Right kidney (tissue), 1 donor: ENCODE results near the gene HINFP.
A peak's percentile ranks its signal among the peaks of the same experiment; 100 is the strongest.
"Not testable (repeated sequence)": the region's sequence is repeated elsewhere in the genome, so short reads cannot be mapped to it uniquely, and the experiment has no call there.

Experiments used
- DNase-seq: peaks from one replicate; pipeline ENCODE4 v3.0.0-alpha.2; 2016

The HINFP gene

DNA sequence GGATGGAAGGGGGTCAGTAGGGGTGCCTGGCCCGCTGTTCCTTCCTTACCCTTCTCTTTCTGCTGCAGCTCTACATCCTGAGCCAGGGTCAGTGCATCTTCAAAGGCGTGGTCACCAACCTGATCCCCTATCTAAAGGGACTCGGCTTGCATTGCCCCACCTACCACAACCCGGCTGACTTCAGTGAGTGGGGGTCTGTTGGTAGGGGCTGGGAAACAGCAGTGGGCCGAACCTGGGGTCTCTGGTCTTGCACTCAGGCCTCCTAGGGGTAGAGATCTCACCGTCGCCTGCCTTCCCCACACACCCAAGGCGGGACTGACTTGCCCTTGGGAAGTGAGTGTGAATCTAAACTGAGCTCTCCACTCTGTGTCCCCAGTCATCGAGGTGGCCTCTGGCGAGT lies 35.1 kb downstream of the HINFP start:
- DNase-seq: no peak

DNA sequence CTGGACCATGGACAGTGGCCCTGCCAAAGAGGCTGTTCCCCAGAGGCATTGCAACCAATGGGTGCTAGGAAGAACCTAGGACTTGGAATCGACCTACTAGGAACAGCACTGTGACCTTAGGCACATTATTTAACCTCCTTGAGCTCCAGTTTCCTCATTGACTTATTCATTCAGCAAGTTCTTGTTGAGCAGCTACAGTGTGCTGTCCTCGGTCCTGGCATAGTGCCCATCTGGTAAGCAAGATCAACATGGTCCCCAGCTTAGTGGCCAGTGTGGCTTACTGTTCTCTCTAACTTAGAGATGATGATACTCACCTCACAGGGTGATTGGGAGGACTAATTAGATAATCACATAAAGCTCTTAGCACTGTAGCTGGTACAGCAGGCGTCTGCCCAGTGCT lies 35.7 kb downstream of the HINFP start:
- DNase-seq: no peak

DNA sequence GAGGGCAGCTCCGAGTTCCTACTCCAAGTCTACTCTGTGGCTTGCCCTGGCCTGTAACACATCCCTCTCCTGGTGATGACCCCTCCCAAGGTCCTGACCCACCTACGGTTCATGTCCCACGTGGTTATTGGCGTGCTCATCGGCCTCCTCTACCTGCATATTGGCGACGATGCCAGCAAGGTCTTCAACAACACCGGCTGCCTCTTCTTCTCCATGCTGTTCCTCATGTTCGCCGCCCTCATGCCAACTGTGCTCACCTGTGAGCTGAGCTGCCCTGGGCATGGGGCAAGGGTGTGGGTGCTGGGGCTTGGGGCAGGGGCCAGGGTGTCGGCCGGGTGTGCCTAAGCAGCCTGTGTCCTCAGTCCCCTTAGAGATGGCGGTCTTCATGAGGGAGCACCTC lies 37.1 kb downstream of the HINFP start:
- DNase-seq: no peak

- DNase-seq: no peak
Observed at GRCh38 chr11:119160151-119160550, 38.8 kb downstream of the HINFP start.

- DNase-seq: no peak
Observed at GRCh38 chr11:119161871-119162270, 40.5 kb downstream of the HINFP start.

DNA sequence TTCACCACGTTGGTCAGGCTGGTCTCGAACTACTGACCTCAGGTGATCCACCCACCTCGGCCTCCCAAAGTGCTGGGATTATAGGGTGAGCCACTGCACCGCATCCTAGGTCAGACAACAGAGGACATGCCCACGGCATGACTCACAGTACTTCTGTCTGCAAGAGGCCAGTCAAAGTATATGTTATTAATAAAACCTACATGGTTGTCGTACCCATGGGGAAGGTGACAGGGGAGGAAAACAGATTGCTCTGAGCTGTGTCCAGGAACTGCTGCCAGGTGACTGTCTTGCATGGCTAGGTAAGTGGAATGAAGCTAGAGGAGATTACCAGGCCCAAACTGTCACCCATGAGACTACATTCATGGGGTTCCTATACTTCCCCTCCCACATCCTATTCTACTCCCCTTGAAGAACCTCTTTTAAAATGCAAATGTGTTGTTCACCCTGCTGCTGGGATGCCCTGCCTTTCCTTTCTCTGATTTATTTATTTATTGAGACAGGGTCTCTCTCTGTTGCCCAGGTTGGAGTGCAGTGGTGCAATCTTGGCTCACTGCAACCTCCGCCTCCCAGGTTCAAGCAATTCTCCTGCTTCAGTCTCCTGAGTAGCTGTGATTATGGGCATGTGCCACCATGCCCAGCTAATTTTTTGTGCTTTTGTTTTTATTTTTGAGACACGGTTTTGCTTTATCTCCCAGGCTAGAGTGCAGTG lies 45.1 kb downstream of the HINFP start:
- no peak for DNase-seq

- not testable (repeated sequence) for DNase-seq
Observed at GRCh38 chr11:119167077-119167458, 45.7 kb downstream of the HINFP start.

DNA sequence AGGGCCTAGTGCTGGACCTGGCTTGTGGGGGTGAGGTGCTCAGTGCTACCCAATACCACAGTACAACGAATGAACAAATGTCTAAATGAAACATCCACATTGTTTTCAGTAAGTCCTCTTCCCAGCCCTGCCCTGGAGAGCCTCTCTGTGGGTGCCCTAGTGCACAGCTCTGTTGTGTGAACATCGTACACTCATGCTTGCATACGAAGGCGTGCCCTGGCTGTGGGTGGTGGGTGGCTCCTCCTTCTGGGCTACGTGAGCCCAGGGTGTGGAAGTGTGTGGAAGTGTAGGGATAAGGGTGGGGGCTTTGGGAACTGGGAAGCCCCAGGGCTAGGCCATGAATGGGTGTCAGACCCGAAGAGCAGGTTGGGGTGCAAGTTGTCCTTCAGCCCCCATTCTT lies 46.6 kb downstream of the HINFP start:
- DNase-seq: no peak

GRCh38 chr11:119168471-119169281 lies 47.3 kb downstream of the HINFP start, which contains the start of gene NLRX1:
TSS of gene NLRX1 (plus strand) at chr11:119168725. CDS start at chr11:119171404, 2,679 bp downstream.
- DNase-seq: peak; percentile 87

DNA sequence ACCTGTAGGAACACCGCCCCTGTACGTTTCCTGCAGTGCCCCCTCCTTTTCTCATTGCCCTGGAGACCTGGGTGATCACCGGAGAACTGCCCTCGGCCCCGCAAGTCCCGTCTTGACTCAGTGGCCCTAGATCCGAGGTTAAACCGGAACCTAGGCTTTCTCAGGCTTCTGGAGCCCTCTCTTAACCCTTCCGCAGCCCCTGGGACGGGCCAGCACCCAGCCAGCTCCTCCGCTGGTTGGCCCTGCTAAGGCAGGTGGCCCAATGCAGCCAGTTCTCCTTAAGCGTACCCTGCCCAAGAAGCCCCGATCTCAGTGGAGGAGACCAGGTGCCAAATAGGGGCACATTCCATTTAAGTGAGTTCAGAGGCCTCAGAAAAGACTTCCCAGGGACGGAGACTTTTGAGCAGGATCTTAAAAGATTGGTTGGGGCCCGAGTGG lies 47.9 kb downstream of the HINFP start:
- peak; percentile 78 for DNase-seq

DNA sequence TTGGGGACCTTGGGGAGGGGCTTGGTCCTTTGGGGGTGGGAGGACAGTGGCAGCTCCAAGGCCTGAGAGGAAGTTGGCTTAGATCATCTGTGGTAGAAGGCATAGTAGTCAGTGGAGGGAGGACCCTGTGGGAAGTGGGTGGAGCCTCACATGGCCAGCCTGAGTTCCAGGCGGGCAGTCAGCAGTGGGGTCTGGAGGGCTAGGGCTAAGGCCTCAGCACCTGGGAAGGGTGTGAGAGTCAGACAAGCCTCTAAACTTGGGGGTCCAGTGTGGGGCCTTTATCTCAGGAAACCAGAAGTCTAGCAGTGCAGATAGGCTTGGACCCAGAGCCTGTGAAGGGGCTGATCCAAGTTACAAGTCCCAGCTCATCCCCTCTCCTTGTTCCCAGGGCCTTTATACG lies 51.1 kb downstream of the HINFP start:
- DNase-seq: no peak

- DNase-seq: no peak
Observed at GRCh38 chr11:119173453-119173852, 52.1 kb downstream of the HINFP start.

DNA sequence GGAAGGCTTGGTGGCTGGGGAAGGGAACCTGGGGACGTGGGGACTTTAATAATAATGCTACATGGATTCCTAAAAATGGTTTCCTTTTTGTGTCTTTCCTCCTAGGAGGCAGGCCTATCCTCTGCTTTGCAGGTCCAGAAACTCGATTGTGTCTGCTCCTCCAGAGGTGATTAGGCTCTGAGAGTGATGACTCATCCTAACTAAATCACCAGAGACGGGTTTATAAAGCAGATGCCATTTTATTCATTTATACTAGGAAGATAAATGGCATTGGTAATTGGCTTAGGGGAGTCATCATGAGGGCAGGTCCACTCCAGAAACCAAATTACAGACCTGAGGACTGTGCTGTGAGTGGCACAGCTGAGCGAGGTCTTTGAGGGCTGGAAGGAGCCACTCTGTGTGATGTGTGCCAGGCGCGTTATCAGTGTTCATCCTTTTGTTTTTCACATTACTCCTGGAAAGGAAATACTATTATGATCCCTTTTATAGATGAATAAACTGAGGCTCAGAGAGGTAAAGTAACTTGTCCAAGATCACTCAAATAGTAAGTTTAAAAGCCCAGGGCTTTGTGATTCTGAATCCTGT lies 54.2 kb downstream of the HINFP start:
- DNase-seq: no peak

GRCh38 chr11:119178166-119178680 lies 56.8 kb downstream of the HINFP start:
- DNase-seq: no peak

DNA sequence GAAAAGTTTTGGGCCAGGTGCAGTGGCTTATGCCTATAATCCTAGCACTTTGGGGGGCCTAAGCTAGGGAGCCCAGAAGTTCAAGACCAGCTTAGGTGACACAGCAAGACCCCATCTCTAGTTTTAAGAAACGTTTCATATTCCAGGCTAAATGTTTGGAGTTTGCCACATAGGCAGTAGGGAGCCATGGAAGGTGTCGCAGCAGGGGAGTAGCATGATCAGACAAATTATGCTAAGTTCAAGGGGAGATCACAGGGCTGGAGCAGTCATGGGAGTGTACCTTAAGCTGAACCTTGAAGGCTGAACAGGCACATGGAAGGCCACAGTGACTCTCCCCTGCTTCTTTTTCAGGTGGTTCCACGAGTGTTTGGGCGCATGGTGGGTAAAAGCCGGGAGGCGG lies 58.0 kb downstream of the HINFP start:
- DNase-seq: no peak

- no peak for DNase-seq
Observed at GRCh38 chr11:119179983-119180382, 58.6 kb downstream of the HINFP start.

DNA sequence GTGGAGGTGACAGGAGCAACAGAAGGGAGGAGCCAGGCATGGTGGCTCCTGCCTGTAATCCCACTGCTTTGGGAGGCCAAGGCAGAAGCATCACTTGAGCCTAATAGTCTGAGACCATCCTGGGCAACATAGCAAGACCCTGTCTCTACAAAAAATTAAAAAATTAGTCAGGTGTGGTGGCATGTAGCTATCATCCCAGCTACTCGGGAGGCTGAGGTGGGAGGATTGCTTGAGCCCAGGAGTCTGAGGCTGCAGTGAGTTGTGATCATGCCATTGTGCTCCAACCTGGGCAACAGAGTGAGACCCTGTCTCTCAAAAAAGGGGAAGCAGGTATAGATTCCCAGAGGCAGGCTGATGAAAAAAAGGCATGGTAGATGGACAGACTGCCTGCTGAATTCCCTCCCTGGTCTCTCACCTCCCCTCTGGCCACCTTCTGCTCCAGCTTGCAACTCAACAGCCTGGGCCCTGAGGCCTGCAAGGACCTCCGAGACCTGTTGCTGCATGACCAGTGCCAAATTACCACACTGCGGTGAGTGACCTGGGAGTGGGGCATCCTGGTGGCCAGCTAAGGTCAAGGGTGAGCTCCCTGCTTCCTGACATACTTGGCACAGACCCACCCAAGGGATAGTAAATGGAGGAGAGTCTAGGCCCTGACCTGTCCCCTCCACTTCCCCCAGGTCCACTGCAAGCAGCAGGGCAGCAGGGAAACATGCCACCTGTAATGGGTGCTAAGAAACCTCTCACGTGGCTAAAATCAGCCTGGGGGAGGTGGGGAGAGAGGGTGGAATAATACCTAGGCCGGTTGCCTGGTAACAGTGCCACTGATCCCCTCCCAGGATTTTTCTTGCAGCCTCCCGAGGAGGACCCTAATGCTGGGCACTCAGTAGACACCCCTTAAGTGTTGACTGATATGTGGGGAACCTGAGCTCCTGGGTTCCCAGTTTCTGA lies 59.6 kb downstream of the HINFP start:
- no peak for DNase-seq

DNA sequence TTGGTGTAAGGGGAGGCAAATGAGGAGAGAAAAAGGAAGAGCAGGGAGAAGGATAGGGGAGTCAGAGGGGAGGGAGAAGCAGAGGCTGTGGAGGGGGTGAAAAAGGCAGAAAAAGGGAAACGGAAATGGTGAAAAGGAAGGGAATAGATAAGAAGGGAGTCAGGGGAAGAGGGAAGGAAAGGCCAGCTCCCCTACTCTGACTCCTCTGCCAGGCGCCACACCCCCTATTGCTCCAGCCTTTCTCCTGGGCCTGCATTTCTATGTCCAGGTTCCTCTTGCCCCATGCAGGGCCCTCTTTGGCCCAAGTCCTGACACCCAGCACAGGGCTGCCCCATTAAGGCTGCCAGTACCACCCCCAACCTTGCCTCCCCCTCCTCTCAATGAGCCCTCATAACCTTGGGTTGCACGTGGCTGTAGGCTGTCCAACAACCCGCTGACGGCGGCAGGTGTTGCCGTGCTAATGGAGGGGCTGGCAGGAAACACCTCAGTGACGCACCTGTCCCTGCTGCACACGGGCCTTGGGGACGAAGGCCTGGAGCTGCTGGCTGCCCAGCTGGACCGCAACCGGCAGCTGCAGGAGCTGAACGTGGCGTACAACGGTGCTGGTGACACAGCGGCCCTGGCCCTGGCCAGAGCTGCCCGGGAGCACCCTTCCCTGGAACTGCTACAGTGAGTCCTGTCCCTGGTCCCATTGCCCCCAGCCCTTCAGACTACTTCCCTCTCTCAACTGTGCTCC lies 60.5 kb downstream of the HINFP start:
- DNase-seq: no peak

GRCh38 chr11:119184399-119184798 lies 63.0 kb downstream of the HINFP start:
- not testable (repeated sequence) for DNase-seq
